ENCODE results near the gene DOLPP1. TPM values are rescaled to one million over a fixed set of nuclear protein-coding genes. Genes with fewer than 3 reads are reported as not detected.

The DOLPP1 gene
- total RNA-seq, 1 experiment from 2014 or later: 30.4 TPM

DNA sequence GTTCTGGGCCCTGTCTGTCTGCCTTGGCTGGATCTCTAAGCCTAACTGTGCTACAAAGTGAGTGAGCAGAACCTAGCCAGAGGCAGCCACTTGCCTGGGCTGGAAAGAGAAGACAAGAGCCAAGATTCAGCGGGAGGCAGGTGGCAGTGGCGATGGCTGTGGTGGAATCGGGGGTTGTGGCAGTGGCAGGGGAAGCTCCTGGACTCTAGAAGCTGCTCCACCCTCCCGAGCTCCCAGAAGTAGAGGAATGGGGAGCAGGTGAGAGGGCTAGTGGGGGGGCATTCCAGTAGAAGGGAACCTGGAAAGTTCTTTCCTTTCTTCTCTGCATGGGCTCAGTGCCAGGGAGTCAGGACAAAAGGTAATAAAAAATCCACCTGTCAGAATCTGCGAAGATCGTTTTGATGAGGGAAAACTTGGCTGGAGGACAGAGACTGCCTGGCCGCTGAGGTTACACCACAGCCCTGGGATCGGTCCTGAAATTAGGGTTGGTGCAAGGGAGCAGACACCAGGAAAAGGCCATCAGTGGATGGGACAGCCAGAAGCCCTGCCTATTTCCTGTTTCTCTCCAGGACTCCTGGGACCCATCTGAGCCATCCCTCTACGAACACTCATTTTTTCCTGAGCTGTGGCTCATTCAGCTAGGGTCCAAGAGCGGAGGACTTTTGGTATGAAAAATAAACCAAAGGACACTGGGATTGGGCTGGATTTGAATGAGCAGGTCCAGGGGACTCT, 28.1 kb downstream of the DOLPP1 start:
- Histone ChIP-seq H3K4me3 (ENCODE audit: low read depth, low read length, poor library complexity, severe bottlenecking) (no peak overlapping the region), H3K9me3 (ENCODE audit: low read depth, low read length, poor library complexity, severe bottlenecking) (no peaks in the 10 kb centered on the region), H3K36me3 (ENCODE audit: insufficient read depth, low read length, poor library complexity, severe bottlenecking) (no peaks in the 10 kb centered on the region), H3K4me1 (ENCODE audit: insufficient read depth, low read length, poor library complexity, severe bottlenecking) (peaks cover 11% of the 10 kb centered on the region), H3K27me3 (replicated peaks; ENCODE audit: insufficient read depth, low read depth, low read length, poor library complexity) (no peaks in the 10 kb centered on the region), H3K27ac (ENCODE audit: low read depth, low read length, poor library complexity, severe bottlenecking) (no peak overlapping the region)
- TF ChIP-seq, protein P1, sequence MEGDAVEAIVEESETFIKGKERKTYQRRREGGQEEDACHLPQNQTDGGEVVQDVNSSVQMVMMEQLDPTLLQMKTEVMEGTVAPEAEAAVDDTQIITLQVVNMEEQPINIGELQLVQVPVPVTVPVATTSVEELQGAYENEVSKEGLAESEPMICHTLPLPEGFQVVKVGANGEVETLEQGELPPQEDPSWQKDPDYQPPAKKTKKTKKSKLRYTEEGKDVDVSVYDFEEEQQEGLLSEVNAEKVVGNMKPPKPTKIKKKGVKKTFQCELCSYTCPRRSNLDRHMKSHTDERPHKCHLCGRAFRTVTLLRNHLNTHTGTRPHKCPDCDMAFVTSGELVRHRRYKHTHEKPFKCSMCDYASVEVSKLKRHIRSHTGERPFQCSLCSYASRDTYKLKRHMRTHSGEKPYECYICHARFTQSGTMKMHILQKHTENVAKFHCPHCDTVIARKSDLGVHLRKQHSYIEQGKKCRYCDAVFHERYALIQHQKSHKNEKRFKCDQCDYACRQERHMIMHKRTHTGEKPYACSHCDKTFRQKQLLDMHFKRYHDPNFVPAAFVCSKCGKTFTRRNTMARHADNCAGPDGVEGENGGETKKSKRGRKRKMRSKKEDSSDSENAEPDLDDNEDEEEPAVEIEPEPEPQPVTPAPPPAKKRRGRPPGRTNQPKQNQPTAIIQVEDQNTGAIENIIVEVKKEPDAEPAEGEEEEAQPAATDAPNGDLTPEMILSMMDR (conservative IDR thresholded peaks at IDR 0.05; ENCODE audit: low read depth, low read length): no peak
- TF ChIP-seq EZH2 (IDR thresholded peaks at IDR 0.05; ENCODE audit: borderline replicate concordance, low read depth, low read length, poor library complexity, severe bottlenecking): no peak
- ChIA-PET CTCF (no interaction called here), POLR2A (ENCODE audit: low non-redundant PET) (interaction anchor here (0.5 kb wide), 1 partner anchor 516 kb away, joined by 3 read pairs; no protein-coding TSS in a partner anchor)
- intact Hi-C loops (cut with micrococcal nuclease; ENCODE audit: unreplicated experiment): no loop called here
- peak; percentile 37 for DNase-seq (ENCODE audit: low spot score)
- BruUV-seq (replicated peaks): no TSS peak

DNA sequence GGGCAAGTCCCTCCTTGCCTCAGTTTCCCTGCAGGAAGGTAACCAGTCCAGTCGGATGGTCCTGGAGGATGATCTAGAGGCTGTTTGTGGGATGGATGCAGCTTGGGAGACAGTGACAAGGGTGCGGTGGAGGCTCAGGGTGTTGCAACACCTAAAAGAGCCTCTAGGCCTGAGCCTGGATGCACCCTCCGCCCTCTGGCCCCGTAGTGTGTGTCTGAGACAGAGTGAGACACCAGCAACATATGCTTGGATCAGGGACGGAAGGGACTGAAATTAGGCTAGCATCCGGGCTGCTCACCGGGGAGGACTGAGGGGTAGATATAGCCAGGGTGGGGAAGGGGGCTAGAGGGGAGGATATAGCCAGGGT, 28.6 kb downstream of the DOLPP1 start:
- Histone ChIP-seq H3K4me1 (ENCODE audit: insufficient read depth, low read length, poor library complexity, severe bottlenecking) (peaks cover 11% of the 10 kb centered on the region), H3K27me3 (replicated peaks; ENCODE audit: insufficient read depth, low read depth, low read length, poor library complexity) (no peaks in the 10 kb centered on the region), H3K4me3 (ENCODE audit: low read depth, low read length, poor library complexity, severe bottlenecking) (peak overlapping the region; percentile 88), H3K27ac (ENCODE audit: low read depth, low read length, poor library complexity, severe bottlenecking) (no peak overlapping the region), H3K9me3 (ENCODE audit: low read depth, low read length, poor library complexity, severe bottlenecking) (no peaks in the 10 kb centered on the region), H3K36me3 (ENCODE audit: insufficient read depth, low read length, poor library complexity, severe bottlenecking) (no peaks in the 10 kb centered on the region)
- intact Hi-C loops (cut with micrococcal nuclease; ENCODE audit: unreplicated experiment): no loop called here
- no TSS peak for BruUV-seq (replicated peaks)
- peak; percentile 33 for DNase-seq (ENCODE audit: low spot score)
- ChIA-PET CTCF (no interaction called here), POLR2A (ENCODE audit: low non-redundant PET) (interaction anchor here (0.5 kb wide), 1 partner anchor 516 kb away, joined by 3 read pairs; no protein-coding TSS in a partner anchor)
- TF ChIP-seq, protein P1 (conservative IDR thresholded peaks at IDR 0.05; ENCODE audit: low read depth, low read length): no peak
- TF ChIP-seq EZH2 (IDR thresholded peaks at IDR 0.05; ENCODE audit: borderline replicate concordance, low read depth, low read length, poor library complexity, severe bottlenecking): no peak

DNA sequence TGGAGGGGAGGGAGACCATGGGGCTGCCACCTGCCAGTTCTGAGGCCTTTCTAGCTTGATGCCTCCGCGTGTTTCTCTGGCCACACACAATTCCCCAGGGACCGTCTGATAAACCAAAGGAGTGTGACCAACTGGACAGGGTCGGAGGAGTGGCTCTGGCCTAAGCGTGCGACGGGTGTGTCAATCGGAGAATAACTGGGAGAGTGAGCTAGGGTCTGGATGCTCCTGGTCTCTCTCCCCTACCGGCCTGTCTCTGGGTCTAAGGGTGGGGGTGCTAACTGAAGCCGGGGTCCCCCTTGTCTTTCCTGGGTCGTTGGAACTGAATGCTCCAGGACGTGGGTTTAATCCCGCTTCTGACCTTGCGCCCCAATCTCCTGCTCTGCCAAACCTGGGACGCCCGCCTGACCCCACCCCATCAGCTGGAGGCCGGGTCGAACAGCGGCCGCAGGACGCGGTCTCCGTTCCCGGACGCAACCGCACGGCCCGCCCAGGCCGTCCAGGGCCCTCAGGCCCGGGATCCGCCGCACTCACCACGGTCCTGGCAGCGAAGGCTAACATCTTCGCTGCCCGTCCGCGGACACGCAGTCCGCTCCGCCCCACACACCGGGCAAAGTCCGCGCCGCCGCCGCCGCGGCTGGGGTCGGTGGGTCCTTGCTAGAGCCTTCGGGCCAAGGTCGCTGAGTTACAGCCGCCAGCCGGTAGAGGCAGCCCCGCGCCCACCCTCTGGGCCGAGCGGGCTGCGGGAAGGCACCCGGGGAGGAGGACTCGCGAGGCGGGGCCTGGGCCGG, 29.2 kb downstream of the DOLPP1 start:
- POLR2A ChIA-PET (ENCODE audit: low non-redundant PET): no interaction called here
- Histone ChIP-seq H3K27me3 (replicated peaks; ENCODE audit: insufficient read depth, low read depth, low read length, poor library complexity) (no peaks in the 10 kb centered on the region), H3K4me3 (ENCODE audit: low read depth, low read length, poor library complexity, severe bottlenecking) (peak overlapping the region; percentile 88), H3K36me3 (ENCODE audit: insufficient read depth, low read length, poor library complexity, severe bottlenecking) (no peaks in the 10 kb centered on the region), H3K27ac (ENCODE audit: low read depth, low read length, poor library complexity, severe bottlenecking) (peak overlapping the region; percentile 94), H3K4me1 (ENCODE audit: insufficient read depth, low read length, poor library complexity, severe bottlenecking) (peaks cover 11% of the 10 kb centered on the region), H3K9me3 (ENCODE audit: low read depth, low read length, poor library complexity, severe bottlenecking) (no peaks in the 10 kb centered on the region)
- no TSS peak for BruUV-seq (replicated peaks)
- CTCF ChIA-PET: no interaction called here
- intact Hi-C loops (cut with micrococcal nuclease; ENCODE audit: unreplicated experiment): loop anchor here (2.0 kb wide), 2 partner anchors 17 to 29 kb away; partner anchors contain the start of gene DOLPP1
- TF ChIP-seq, protein P1 (conservative IDR thresholded peaks at IDR 0.05; ENCODE audit: low read depth, low read length): no peak
- TF ChIP-seq EZH2 (IDR thresholded peaks at IDR 0.05; ENCODE audit: borderline replicate concordance, low read depth, low read length, poor library complexity, severe bottlenecking): no peak
- DNase-seq (ENCODE audit: low spot score): no peak
